IMR-90 (cell line): ENCODE data around the gene SNED1. TPM values are rescaled to one million over a fixed set of nuclear protein-coding genes. Genes with fewer than 3 reads are reported as not detected.

Source experiments
- ATAC-seq: fragments of 200-7000 bp; cut with Tn5 transposase; 2 replicates; pipeline ENCODE4 v1.9.1; 2020; ENCODE audit warnings: low read depth, mild to moderate bottlenecking, moderate library complexity
- BruUV-seq: library from RNA; stranded (reverse); fragments of 400-500 nt; replicated peaks from 2 replicates; lab custom pipeline; 2021; lab: Mats Ljungman, UMichigan
- CTCF ChIA-PET: fragments of 300-600 bp; formaldehyde crosslinking; extraction: SDS; loops from one replicate; lab custom pipeline; 2021; ENCODE audit warnings: antibody characterized with exemption; lab: Yijun Ruan, JAX
- POLR2A ChIA-PET: fragments of 300-600 bp; sonication (Branson Sonifier 250); formaldehyde crosslinking; loops from one replicate; lab custom pipeline; 2022; ENCODE audit warnings: antibody characterized with exemption; ENCODE audit not compliant: unreplicated experiment; lab: Charles Lee
- DNase-seq: peaks from one replicate; pipeline ENCODE4 v3.0.0; 2013
- H2AFZ ChIP-seq: replicated peaks from 2 replicates; pipeline ENCODE3; 2013; ENCODE audit warnings: low read length, mild to moderate bottlenecking; ENCODE audit not compliant: poor library complexity
- H2AK5ac ChIP-seq: 2 replicates; pipeline ENCODE4 v1.6.1; 2013; ENCODE audit warnings: low read depth, low read length, inconsistent platforms
- H2AK9ac ChIP-seq: replicated peaks from 2 replicates; pipeline ENCODE3; 2013; ENCODE audit warnings: mild to moderate bottlenecking, low read depth, low read length, moderate library complexity; ENCODE audit not compliant: poor library complexity
- H2BK120ac ChIP-seq: 2 replicates; pipeline ENCODE4 v1.6.1; 2013; ENCODE audit warnings: low read depth, low read length, inconsistent platforms
- H2BK15ac ChIP-seq: 3 replicates; pipeline ENCODE4 v1.6.1; 2013; ENCODE audit warnings: low read depth, low read length, inconsistent platforms
- H2BK20ac ChIP-seq: 2 replicates; pipeline ENCODE4 v1.6.1; 2013; ENCODE audit warnings: low read depth, mild to moderate bottlenecking, inconsistent platforms, low read length, moderate library complexity
- H2BK5ac ChIP-seq: 2 replicates; pipeline ENCODE4 v1.6.1; 2013; ENCODE audit warnings: mild to moderate bottlenecking, low read depth, low read length, inconsistent platforms; ENCODE audit not compliant: poor library complexity, severe bottlenecking
- H3K14ac ChIP-seq: replicated peaks from 2 replicates; pipeline ENCODE4 v1.6.1; 2013; ENCODE audit warnings: low read depth, low read length, inconsistent platforms
- H3K18ac ChIP-seq: 2 replicates; pipeline ENCODE4 v1.6.1; 2013; ENCODE audit warnings: low read depth, low read length, control low read depth
- H3K23ac ChIP-seq: 2 replicates; pipeline ENCODE4 v1.6.1; 2013; ENCODE audit warnings: low read depth, low read length, inconsistent platforms
- H3K27ac ChIP-seq: 2 replicates; pipeline ENCODE4 v1.5.1; 2013; ENCODE audit warnings: mild to moderate bottlenecking, control low read depth, low read length; ENCODE audit not compliant: insufficient read depth
- H3K27me3 ChIP-seq: 2 replicates; pipeline ENCODE4 v1.6.1; 2013; ENCODE audit warnings: low read length; ENCODE audit not compliant: control insufficient read depth, insufficient read depth
- H3K36me3 ChIP-seq: 2 replicates; pipeline ENCODE4 v1.6.1; 2013; ENCODE audit warnings: low read length, mixed read lengths; ENCODE audit not compliant: control insufficient read depth, insufficient read depth
- H3K4ac ChIP-seq: 2 replicates; pipeline ENCODE4 v1.6.1; 2013; ENCODE audit warnings: low read depth, low read length, inconsistent platforms
- H3K4me1 ChIP-seq: 2 replicates; pipeline ENCODE4 v1.6.1; 2013; ENCODE audit warnings: low read length, mixed read lengths; ENCODE audit not compliant: control insufficient read depth, insufficient read depth
- H3K4me2 ChIP-seq: 2 replicates; pipeline ENCODE4 v1.6.1; 2013; ENCODE audit warnings: low read depth, mild to moderate bottlenecking, control low read depth, low read length, moderate library complexity
- H3K4me3 ChIP-seq: 2 replicates; pipeline ENCODE4 v1.5.1; 2013; ENCODE audit warnings: low read depth, mild to moderate bottlenecking, control low read depth, low read length, moderate library complexity; ENCODE audit not compliant: insufficient read depth
- H3K56ac ChIP-seq: 2 replicates; pipeline ENCODE4 v1.6.1; 2013; ENCODE audit warnings: low read length, inconsistent platforms; ENCODE audit not compliant: insufficient read depth; ENCODE audit errors: extremely low read depth
- H3K79me1 ChIP-seq, 2 experiments: 2 replicates each; pipeline ENCODE4 v1.6.1; 2013; ENCODE audit warnings: low read length in 2 of 2, inconsistent platforms in 1 of 2, low read depth in 1 of 2
- H3K9ac ChIP-seq: 2 replicates; pipeline ENCODE4 v1.6.1; 2013; ENCODE audit warnings: low read depth, low read length, control low read depth
- H3K9me1 ChIP-seq: 2 replicates; pipeline ENCODE4 v1.6.1; 2013; ENCODE audit warnings: low read length, inconsistent platforms; ENCODE audit not compliant: insufficient read depth
- H3K9me3 ChIP-seq: 2 replicates; pipeline ENCODE4 v1.6.1; 2013; ENCODE audit warnings: low read length; ENCODE audit not compliant: control insufficient read depth, insufficient read depth
- H4K20me1 ChIP-seq: 2 replicates; pipeline ENCODE4 v1.6.1; 2013; ENCODE audit warnings: low read length, inconsistent platforms; ENCODE audit not compliant: insufficient read depth
- H4K5ac ChIP-seq: 2 replicates; pipeline ENCODE4 v1.6.1; 2013; ENCODE audit warnings: mild to moderate bottlenecking, low read depth, low read length, control low read depth
- H4K8ac ChIP-seq, 2 experiments: 2 replicates each; pipeline ENCODE4 v1.6.1; 2013; ENCODE audit warnings: low read depth in 2 of 2, low read length in 2 of 2, control low read depth in 1 of 2, inconsistent platforms in 1 of 2
- H4K91ac ChIP-seq: 2 replicates; pipeline ENCODE4 v1.6.1; 2013; ENCODE audit warnings: low read depth, low read length, inconsistent platforms; ENCODE audit not compliant: insufficient read depth
- BHLHE40 ChIP-seq: fragments of 150-350 bp; IDR thresholded peaks from 2 replicates; pipeline ENCODE4 v1.6.1; 2016; ENCODE audit warnings: mild to moderate bottlenecking, low read depth, low read length
- CEBPB ChIP-seq: IDR thresholded peaks from 2 replicates; pipeline ENCODE4 v1.6.1; 2012; ENCODE audit warnings: low read depth, low read length, improper control_type of control experiment
- CHD1 ChIP-seq: IDR thresholded peaks from 2 replicates; pipeline ENCODE4 v1.6.1; 2012; ENCODE audit warnings: low read depth, low read length, improper control_type of control experiment
- ELK1 ChIP-seq: fragments of 150-350 bp; IDR thresholded peaks from 2 replicates; pipeline ENCODE4 v1.6.1; 2016; ENCODE audit warnings: low read depth, mild to moderate bottlenecking, low read length, moderate library complexity, borderline replicate concordance
- FOS ChIP-seq: fragments of 150-350 bp; IDR thresholded peaks from 2 replicates; pipeline ENCODE4 v1.6.1; 2016; ENCODE audit warnings: low read depth, low read length
- MAFK ChIP-seq: IDR thresholded peaks from 2 replicates; pipeline ENCODE4 v1.6.1; 2012; ENCODE audit warnings: low read depth, low read length, improper control_type of control experiment
- MAZ ChIP-seq: IDR thresholded peaks from 2 replicates; pipeline ENCODE4 v1.6.1; 2012; ENCODE audit warnings: low read depth, mild to moderate bottlenecking, low read length, improper control_type of control experiment, moderate library complexity, borderline replicate concordance
- MXI1 ChIP-seq: IDR thresholded peaks from 2 replicates; pipeline ENCODE4 v1.6.1; 2012; ENCODE audit warnings: low read depth, mild to moderate bottlenecking, low read length, moderate library complexity, borderline replicate concordance
- NFE2L2 ChIP-seq: fragments of 150-350 bp; IDR thresholded peaks from 2 replicates; pipeline ENCODE4 v1.6.1; 2016; ENCODE audit warnings: low read depth, mild to moderate bottlenecking, low read length
- RCOR1 ChIP-seq: IDR thresholded peaks from 2 replicates; pipeline ENCODE4 v1.6.1; 2012; ENCODE audit warnings: mild to moderate bottlenecking, low read length, improper control_type of control experiment; ENCODE audit not compliant: insufficient replicate concordance
- RFX5 ChIP-seq: IDR thresholded peaks from 2 replicates; pipeline ENCODE4 v1.8.0; 2012; ENCODE audit warnings: low read depth, mild to moderate bottlenecking, low read length, moderate library complexity
- SMC3 ChIP-seq: fragments of 150-350 bp; IDR thresholded peaks from 2 replicates; pipeline ENCODE4 v1.6.1; 2016; ENCODE audit warnings: low read depth, mild to moderate bottlenecking, antibody characterized with exemption, low read length, moderate library complexity
- WGBS, 2 experiments: methylation state at CpG; one replicate each; pipeline versions ENCODE4 v1.1.5 to v1.1.7; 2013; ENCODE audit warnings: missing lambda C conversion rate in 2 of 2; ENCODE audit not compliant: insufficient read length in 1 of 2; ENCODE audit errors: extremely low coverage in 2 of 2; 5-methylcytosine and 5-hydroxymethylcytosine counted together
- dilution Hi-C: fragments of 300-500 bp; cut with HindIII; formaldehyde crosslinking; loops from one replicate; pipeline ENCODE4 v1.14.3; 2018; ENCODE audit warnings: low sequenced_read_pairs; ENCODE audit not compliant: unreplicated experiment
- in situ Hi-C: fragments of 300-500 bp; cut with MboI; formaldehyde crosslinking; loops from 3 replicates; pipeline ENCODE4 v1.14.3; 2019; ENCODE audit warnings: low sequenced_read_pairs, inconsistent platforms, mixed read lengths
- intact Hi-C: fragments of 100-400 bp; cut with micrococcal nuclease; formaldehyde crosslinking; loops from 2 replicates; pipeline ENCODE4 v1.10.0; 2022
- polyA plus RNA-seq, 3 experiments: library from polyadenylated mRNA; depleted of rRNA; stranded (reverse); fragments of >200 nt; gene quantifications; 2 replicates each; pipeline ENCODE4 v1.2.3, GENCODE V29; 2012; ENCODE audit warnings: low replicate concordance in 1 of 3
- total RNA-seq: library from RNA; depleted of rRNA; stranded (reverse); fragments of >200 nt; gene quantifications from 2 replicates; pipeline ENCODE4 v1.2.3, GENCODE V29; 2012
- TF ChIP-seq, protein P1 (sequence below): fragments of 150-350 bp; IDR thresholded peaks from 2 replicates; pipeline ENCODE4 v1.6.1; 2017; ENCODE audit warnings: mild to moderate bottlenecking, antibody characterized with exemption, low read length, low read depth
- TF ChIP-seq, protein P2 (sequence below): conservative IDR thresholded peaks from 2 replicates; pipeline ENCODE4 v1.5.1; 2012; ENCODE audit warnings: mild to moderate bottlenecking, low read depth, low read length, improper control_type of control experiment

Gene SNED1
- total and polyA plus RNA-seq, 2 of the 4 experiments (the other 2 are of a cell fraction): 1.1 to 3.4 TPM

GRCh38 chr2:241132538-241133435 lies 134.4 kb downstream of the SNED1 start:
- no peak overlapping the region for H3K14ac ChIP-seq
- POLR2A ChIA-PET: no interaction called here
- TF ChIP-seq ELK1 (no peak), MAFK (no peak), CHD1 (no peak), MAZ (no peak), MXI1 (no peak), FOS (no peak), SMC3 (no peak), RFX5 (no peak), BHLHE40 (no peak), NFE2L2 (no peak), CEBPB (no peak), RCOR1 (no peak)
- TF ChIP-seq, protein P1, sequence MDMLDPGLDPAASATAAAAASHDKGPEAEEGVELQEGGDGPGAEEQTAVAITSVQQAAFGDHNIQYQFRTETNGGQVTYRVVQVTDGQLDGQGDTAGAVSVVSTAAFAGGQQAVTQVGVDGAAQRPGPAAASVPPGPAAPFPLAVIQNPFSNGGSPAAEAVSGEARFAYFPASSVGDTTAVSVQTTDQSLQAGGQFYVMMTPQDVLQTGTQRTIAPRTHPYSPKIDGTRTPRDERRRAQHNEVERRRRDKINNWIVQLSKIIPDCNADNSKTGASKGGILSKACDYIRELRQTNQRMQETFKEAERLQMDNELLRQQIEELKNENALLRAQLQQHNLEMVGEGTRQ: no peak
- TF ChIP-seq, protein P2, sequence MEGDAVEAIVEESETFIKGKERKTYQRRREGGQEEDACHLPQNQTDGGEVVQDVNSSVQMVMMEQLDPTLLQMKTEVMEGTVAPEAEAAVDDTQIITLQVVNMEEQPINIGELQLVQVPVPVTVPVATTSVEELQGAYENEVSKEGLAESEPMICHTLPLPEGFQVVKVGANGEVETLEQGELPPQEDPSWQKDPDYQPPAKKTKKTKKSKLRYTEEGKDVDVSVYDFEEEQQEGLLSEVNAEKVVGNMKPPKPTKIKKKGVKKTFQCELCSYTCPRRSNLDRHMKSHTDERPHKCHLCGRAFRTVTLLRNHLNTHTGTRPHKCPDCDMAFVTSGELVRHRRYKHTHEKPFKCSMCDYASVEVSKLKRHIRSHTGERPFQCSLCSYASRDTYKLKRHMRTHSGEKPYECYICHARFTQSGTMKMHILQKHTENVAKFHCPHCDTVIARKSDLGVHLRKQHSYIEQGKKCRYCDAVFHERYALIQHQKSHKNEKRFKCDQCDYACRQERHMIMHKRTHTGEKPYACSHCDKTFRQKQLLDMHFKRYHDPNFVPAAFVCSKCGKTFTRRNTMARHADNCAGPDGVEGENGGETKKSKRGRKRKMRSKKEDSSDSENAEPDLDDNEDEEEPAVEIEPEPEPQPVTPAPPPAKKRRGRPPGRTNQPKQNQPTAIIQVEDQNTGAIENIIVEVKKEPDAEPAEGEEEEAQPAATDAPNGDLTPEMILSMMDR: no peak

More at GRCh38 chr2:241132538-241133435, 134.4 kb downstream of the SNED1 start:
- Histone ChIP-seq H2BK120ac (no peak overlapping the region), H3K4me1 (no peaks in the 10 kb centered on the region), H2AK5ac (no peak overlapping the region), H4K20me1 (no peaks in the 10 kb centered on the region), H3K79me1 (no peaks in the 10 kb centered on the region), H3K36me3 (peaks cover under 1% of the 10 kb centered on the region; the same call in 1 of the 2 replicates), H3K18ac (no peak overlapping the region), H2AK9ac (no peak overlapping the region), H4K91ac (no peak overlapping the region), H2AFZ (no peak overlapping the region), H4K5ac (no peak overlapping the region), H3K9ac (no peak overlapping the region), H4K8ac (no peak overlapping the region), H3K9me3 (no peaks in the 10 kb centered on the region), H3K27me3 (no peaks in the 10 kb centered on the region), H3K56ac (no peak overlapping the region), H2BK5ac (no peak overlapping the region), H3K4me2 (no peak overlapping the region), H3K4ac (no peak overlapping the region), H3K23ac (no peak overlapping the region), H3K4me3 (no peak overlapping the region), H3K27ac (no peak overlapping the region), H3K9me1 (no peaks in the 10 kb centered on the region; the same call in 1 of the 2 replicates), H2BK15ac (no peak overlapping the region), H2BK20ac (no peak overlapping the region)
- 93% methylated on average over 9 of the region's 14 CpGs; no CpG with 5 or more reads in 1 of the 2 experiments for WGBS, 2 experiments
- in situ Hi-C loops: no loop called here
- BruUV-seq: no TSS peak
- DNase-seq: no peak
- CTCF ChIA-PET: no interaction called here
- dilution Hi-C loops: no loop called here
- intact Hi-C loops: no loop called here
- ATAC-seq: no peak
